ENCODE data around the gene MTA1.

Gene MTA1

DNA sequence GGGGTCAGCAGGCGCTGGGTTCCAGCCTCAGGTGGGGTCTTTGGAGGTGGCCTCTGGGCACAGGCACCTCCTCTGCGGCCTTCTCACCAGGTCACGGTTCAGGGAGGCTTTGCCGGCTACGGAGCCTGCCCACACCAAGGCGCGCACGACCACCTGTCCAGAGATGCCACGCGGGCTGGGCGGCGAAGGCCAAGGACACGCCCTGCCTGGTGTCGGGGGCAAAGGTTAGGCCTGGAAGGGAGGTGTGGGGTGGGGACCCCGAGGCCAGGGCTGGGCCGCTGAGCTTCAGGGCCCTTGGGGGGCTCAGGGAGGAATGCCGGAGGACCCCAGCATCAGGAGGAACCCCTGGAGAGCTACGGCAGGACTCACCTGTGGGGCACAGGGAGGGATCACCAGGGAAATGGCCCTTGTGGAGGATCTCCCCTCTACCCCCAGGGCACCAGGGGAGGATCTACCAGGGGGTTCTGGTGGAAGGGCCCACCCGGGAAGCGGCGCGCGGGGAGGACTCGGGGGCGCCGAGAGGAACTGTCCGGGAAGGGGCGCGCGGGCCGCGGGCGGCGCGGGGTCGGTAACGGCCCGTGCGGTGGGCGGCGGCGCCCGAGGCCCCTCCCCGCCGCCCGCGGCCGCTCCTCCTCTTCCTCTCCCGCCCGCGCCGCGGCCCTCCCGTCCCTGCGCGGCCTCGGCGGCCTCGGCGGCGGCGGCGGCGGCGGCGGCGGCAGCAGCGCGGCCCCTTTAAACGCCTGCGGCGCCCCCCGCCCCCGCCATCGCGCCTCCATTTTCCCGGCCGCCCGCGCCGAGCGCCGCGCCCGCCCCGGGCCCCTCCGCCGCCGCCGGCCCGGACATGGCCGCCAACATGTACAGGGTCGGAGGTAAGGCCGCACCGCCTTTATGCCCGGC, at the start of gene MTA1:
Gene MTA1 (plus strand): TSS at position 633 of the 897 bp plus-strand sequence. CDS start 209 bp downstream, at position 842.
- H3K4me3 ChIP-seq (ENCODE audit: low read depth, low read length): peak within 1 kb of the TSS; percentile 86
- DNase-seq (ENCODE audit: low read depth): peak; percentile 63
- TF ChIP-seq, protein P1, sequence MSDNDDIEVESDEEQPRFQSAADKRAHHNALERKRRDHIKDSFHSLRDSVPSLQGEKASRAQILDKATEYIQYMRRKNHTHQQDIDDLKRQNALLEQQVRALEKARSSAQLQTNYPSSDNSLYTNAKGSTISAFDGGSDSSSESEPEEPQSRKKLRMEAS (IDR thresholded peaks at IDR 0.05; ENCODE audit: low read depth, low read length): no peak
- TF ChIP-seq POLR2A (IDR thresholded peaks at IDR 0.05; ENCODE audit: extremely low read depth, insufficient read length): peak; percentile 43
- TF ChIP-seq, protein P2, sequence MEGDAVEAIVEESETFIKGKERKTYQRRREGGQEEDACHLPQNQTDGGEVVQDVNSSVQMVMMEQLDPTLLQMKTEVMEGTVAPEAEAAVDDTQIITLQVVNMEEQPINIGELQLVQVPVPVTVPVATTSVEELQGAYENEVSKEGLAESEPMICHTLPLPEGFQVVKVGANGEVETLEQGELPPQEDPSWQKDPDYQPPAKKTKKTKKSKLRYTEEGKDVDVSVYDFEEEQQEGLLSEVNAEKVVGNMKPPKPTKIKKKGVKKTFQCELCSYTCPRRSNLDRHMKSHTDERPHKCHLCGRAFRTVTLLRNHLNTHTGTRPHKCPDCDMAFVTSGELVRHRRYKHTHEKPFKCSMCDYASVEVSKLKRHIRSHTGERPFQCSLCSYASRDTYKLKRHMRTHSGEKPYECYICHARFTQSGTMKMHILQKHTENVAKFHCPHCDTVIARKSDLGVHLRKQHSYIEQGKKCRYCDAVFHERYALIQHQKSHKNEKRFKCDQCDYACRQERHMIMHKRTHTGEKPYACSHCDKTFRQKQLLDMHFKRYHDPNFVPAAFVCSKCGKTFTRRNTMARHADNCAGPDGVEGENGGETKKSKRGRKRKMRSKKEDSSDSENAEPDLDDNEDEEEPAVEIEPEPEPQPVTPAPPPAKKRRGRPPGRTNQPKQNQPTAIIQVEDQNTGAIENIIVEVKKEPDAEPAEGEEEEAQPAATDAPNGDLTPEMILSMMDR (IDR thresholded peaks at IDR 0.05; ENCODE audit: low read depth, low read length): no peak

DNA sequence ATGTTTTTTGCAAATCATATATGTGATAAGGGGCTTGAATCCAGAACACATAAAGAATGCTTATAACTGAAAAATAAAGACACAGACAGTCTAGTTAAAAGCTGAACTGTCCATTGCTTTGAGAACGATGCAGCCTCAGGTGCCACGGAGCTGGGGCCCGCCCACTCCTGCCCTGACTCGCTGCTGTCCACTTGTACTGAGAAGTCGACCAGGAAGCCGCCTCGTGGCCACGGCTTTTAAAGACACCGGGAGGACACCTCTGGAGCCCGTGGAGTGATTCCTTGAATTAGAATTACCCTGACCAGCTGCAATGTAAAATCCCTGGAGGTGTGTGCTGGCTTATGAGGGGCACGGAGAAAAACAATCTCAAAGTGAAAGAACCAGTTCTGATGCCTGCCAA, 45.2 kb upstream of the MTA1 start:
- no peak for DNase-seq (ENCODE audit: low read depth)
- TF ChIP-seq, protein P1 (IDR thresholded peaks at IDR 0.05; ENCODE audit: low read depth, low read length): no peak
- no peak for TF ChIP-seq POLR2A (IDR thresholded peaks at IDR 0.05; ENCODE audit: extremely low read depth, insufficient read length)
- no peak for TF ChIP-seq MYC (IDR thresholded peaks at IDR 0.05; ENCODE audit: low read depth, low read length)
- TF ChIP-seq, protein P2 (IDR thresholded peaks at IDR 0.05; ENCODE audit: low read depth, low read length): no peak

DNA sequence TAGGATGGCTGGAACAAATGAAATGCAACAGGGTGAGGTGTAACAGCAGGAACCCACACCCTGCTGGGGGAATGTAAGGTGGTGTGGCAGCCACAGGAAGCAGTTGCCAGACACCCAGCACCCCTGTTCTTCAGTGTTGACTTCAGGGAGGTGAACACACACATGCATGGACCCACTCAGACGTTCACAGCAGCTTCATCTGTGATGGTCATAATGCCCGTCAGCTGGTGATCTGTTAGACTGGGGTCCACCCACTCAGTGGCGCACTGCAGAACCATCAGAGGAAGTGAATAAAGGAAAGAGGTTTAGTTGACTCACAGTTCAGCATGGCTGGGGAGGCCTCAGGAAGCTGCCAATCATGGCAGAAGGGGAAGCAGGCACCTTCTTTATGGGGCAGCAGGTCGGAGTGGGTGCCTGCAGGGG, 44.0 kb upstream of the MTA1 start:
- DNase-seq (ENCODE audit: low read depth): peak; percentile 81

More for the DNA sequence above, 45.2 kb upstream of the MTA1 start:
- no peak overlapping the region for H3K4me3 ChIP-seq (ENCODE audit: low read depth, low read length)

DNA sequence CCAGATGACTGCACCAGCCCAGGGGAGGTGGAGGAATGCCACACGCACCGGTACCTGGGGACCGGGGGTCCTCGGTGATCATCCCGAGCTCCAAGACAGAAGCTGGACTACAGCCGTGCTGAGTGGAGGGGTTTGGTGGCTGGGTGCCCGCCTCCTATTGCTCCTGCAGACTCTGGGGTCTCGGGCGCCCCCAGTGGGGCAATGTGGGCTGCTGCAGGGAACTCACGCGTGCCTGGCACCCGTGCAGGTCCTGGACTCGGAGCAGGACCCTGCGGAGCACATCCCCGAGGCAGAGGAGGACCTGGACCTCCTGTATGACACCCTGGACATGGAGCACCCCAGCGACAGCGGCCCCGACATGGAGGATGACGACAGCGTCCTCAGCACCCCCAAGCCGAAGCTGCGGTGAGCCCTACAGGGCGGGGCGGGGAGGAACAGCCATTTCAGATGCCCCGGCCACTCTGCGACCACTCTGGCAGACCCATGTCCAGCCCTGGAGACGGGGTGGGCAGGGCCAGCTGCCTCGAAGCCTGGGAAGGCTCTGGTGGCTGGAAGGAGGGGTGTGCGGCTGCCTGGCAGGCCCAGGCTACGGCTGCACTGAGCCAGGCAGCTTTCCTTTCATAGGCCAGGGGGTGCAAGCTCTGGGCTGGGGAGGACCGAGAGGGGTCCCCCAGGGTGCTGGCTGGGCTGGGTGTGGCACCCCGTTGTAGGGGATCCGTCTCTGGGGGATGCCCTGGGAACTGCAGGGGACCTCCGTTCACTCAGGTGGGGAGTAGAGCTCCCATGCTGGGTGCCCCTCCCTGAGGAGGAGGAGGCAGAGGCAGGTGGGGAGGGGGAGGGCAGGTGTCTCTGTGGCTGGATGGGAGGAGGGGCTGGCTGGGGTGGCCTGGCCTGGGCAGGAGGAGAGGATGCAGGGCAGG, 42.8 kb upstream of the MTA1 start:
- DNase-seq (ENCODE audit: low read depth): no peak
- TF ChIP-seq POLR2A (IDR thresholded peaks at IDR 0.05; ENCODE audit: extremely low read depth, insufficient read length) (no peak), MYC (IDR thresholded peaks at IDR 0.05; ENCODE audit: low read depth, low read length) (no peak)
- TF ChIP-seq, protein P1 (IDR thresholded peaks at IDR 0.05; ENCODE audit: low read depth, low read length): no peak
- no peak overlapping the region for H3K4me3 ChIP-seq (ENCODE audit: low read depth, low read length)

More for the DNA sequence above, 44.0 kb upstream of the MTA1 start:
- peak; percentile 58; the same call in 1 of the 2 replicates for TF ChIP-seq MYC (IDR thresholded peaks at IDR 0.05; ENCODE audit: low read depth, low read length)
- TF ChIP-seq POLR2A (IDR thresholded peaks at IDR 0.05; ENCODE audit: extremely low read depth, insufficient read length): no peak
- TF ChIP-seq, protein P1 (IDR thresholded peaks at IDR 0.05; ENCODE audit: low read depth, low read length): peak; percentile 43; the same call in 1 of the 2 replicates
- TF ChIP-seq, protein P2 (IDR thresholded peaks at IDR 0.05; ENCODE audit: low read depth, low read length): no peak
- H3K4me3 ChIP-seq (ENCODE audit: low read depth, low read length): no peak overlapping the region

DNA sequence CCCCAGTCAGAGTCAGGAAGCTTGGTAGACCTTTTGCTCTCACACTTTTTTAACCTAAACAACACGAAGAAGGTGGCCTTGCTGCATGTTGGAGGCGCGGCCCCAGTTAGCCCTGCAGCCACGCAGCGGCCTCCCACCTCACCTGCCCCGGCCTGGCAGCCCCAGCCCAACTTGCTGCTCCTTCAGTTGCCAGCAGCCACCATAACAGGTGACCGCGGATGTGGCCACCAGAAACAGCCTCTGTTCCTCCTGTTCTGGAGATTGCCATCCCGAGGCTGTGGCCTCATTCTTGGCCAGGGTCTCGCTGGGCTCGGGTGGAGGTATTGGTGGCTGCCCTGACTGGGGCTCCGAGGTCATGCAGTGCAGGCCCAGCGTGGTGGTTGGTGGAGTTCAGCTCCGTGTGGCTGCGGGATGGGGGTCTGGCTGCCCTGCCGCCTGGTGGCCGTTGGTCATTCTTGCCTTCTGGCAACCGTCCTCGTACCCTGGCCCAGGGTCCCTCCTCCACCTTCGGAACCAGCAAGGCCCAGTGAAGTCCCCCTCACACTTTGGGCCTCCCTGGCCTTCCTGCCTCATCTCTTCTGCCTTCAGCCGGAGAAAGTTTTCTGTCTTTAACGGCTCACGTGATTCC, 42.0 kb upstream of the MTA1 start:
- TF ChIP-seq POLR2A (IDR thresholded peaks at IDR 0.05; ENCODE audit: extremely low read depth, insufficient read length) (no peak), MYC (IDR thresholded peaks at IDR 0.05; ENCODE audit: low read depth, low read length) (no peak)
- TF ChIP-seq, protein P2 (IDR thresholded peaks at IDR 0.05; ENCODE audit: low read depth, low read length): no peak
- TF ChIP-seq, protein P1 (IDR thresholded peaks at IDR 0.05; ENCODE audit: low read depth, low read length): no peak
- DNase-seq (ENCODE audit: low read depth): no peak
- H3K4me3 ChIP-seq (ENCODE audit: low read depth, low read length): no peak overlapping the region

All from NB4 (cell line).